ENCODE data around the gene ITGB1BP2. TPM values are rescaled to one million over a fixed set of nuclear protein-coding genes. Genes with fewer than 3 reads are reported as not detected.
"Not testable (repeated sequence)": the region's sequence is repeated elsewhere in the genome, so short reads cannot be mapped to it uniquely, and the experiment has no call there.

Gene ITGB1BP2
- total RNA-seq, 1 experiment from 2014 or later = 3.7 TPM

DNA sequence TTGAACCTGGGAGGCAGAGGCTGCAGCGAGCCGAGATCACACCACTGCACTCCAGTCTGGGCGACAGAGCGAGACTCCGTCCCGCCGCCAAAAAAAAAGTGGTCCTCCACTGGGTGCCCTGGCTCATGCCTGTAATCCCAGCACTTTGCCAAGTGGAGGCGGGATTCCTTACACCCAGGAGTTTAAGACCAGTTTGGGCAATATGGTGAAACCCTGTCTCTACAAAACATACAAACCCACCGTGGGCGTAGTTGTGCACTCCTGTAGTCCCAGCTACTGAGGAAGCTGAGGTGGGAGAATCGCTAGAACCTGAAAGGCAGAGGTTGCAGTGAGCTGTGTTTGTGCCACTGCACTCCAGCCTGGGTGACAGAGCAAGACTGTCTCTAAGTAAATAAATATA, 20.2 kb upstream of the ITGB1BP2 start:
- Mint-ChIP-seq H3K4me1 (peaks cover 0 to 18% of the 10 kb centered on the region in 2 experiments; a peak in 3 of 4 replicates), H3K36me3 (ENCODE audit: insufficient read depth in 1 of 3, low read depth in 3 of 3) (peaks cover 17 to 35% (median 26%) of the 10 kb centered on the region in 3 experiments), H3K9me3 (peaks cover 61 to 66% of the 10 kb centered on the region in 2 experiments)
- not testable (repeated sequence) for H3K56ac ChIP-seq (ENCODE audit: insufficient read length, low read depth, low read length); H3K14ac ChIP-seq (ENCODE audit: insufficient read depth, low read length); H4K5ac ChIP-seq (ENCODE audit: insufficient read length, low read depth, low read length); H3K4me3 Mint-ChIP-seq; H3K27ac ChIP-seq (ENCODE audit: insufficient read length, low read depth, low read length); H4K8ac ChIP-seq (replicated peaks; ENCODE audit: insufficient read length, low read depth, low read length); H2BK15ac ChIP-seq (ENCODE audit: low read depth, low read length); H3K18ac ChIP-seq (ENCODE audit: insufficient read length, low read depth, low read length); H2BK20ac ChIP-seq (ENCODE audit: low read depth, low read length, poor library complexity, severe bottlenecking); H3K23me2 ChIP-seq (ENCODE audit: insufficient read length, low read depth, low read length, poor library complexity, severe bottlenecking); H3K27ac Mint-ChIP-seq; H3K4me1 ChIP-seq (ENCODE audit: insufficient read depth, low read length); H4K91ac ChIP-seq (ENCODE audit: insufficient read length, low read depth, low read length); H3K4ac ChIP-seq (ENCODE audit: low read depth, low read length); H4K20me1 ChIP-seq (ENCODE audit: control insufficient read depth, insufficient read depth, insufficient read length); H3K27me3 Mint-ChIP-seq (ENCODE audit: low read depth); H2AK5ac ChIP-seq (ENCODE audit: insufficient read length, low read length); H2BK120ac ChIP-seq (ENCODE audit: low read depth, low read length, poor library complexity, severe bottlenecking); H3K4me2 ChIP-seq (ENCODE audit: insufficient read depth, insufficient read length, low read length); H3T11ph ChIP-seq (ENCODE audit: low read length); DNase-seq; H3K23ac ChIP-seq (ENCODE audit: insufficient read length, low read depth, low read length); H3K9ac ChIP-seq (ENCODE audit: extremely low read depth, insufficient read length, low read length); H3K79me1 ChIP-seq (ENCODE audit: insufficient read depth, low read depth, low read length, poor library complexity, severe bottlenecking); H2AFZ ChIP-seq (ENCODE audit: low read length); H3K27me3 ChIP-seq (ENCODE audit: insufficient read depth, low read length); H2BK5ac ChIP-seq (ENCODE audit: insufficient read length, low read length); H2BK12ac ChIP-seq (ENCODE audit: insufficient read length, low read depth, low read length)
- Histone ChIP-seq H3K79me2 (ENCODE audit: insufficient read depth, low read length) (peaks cover 23% of the 10 kb centered on the region; the same call in 1 of the 2 replicates), H3K9me3 (ENCODE audit: control insufficient read depth, low read depth, low read length) (peaks cover 30% of the 10 kb centered on the region)
- WGBS (ENCODE audit: extremely low coverage, insufficient read length, low lambda C conversion rate) = no CpG with 5 or more reads among the region's 11 CpGs

All from H9 (cell line).